ENCODE data around the gene PRKCB. TPM values are rescaled to one million over a fixed set of nuclear protein-coding genes. Genes with fewer than 3 reads are reported as not detected.

PRKCB gene
- total RNA-seq, 4 donors from 2014 or later, result 7.0 to 88.3 (median 15.9) TPM

GRCh38 chr16:24071666-24072360 lies 236.0 kb downstream of the PRKCB start:
- H3K36me3 ChIP-seq, result no peaks in the 10 kb centered on the region
- TF ChIP-seq, protein P1, sequence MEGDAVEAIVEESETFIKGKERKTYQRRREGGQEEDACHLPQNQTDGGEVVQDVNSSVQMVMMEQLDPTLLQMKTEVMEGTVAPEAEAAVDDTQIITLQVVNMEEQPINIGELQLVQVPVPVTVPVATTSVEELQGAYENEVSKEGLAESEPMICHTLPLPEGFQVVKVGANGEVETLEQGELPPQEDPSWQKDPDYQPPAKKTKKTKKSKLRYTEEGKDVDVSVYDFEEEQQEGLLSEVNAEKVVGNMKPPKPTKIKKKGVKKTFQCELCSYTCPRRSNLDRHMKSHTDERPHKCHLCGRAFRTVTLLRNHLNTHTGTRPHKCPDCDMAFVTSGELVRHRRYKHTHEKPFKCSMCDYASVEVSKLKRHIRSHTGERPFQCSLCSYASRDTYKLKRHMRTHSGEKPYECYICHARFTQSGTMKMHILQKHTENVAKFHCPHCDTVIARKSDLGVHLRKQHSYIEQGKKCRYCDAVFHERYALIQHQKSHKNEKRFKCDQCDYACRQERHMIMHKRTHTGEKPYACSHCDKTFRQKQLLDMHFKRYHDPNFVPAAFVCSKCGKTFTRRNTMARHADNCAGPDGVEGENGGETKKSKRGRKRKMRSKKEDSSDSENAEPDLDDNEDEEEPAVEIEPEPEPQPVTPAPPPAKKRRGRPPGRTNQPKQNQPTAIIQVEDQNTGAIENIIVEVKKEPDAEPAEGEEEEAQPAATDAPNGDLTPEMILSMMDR (IDR thresholded peaks at IDR 0.05), result no peak
- TF ChIP-seq POLR2A (IDR thresholded peaks at IDR 0.05), result no peak
- H3K27ac ChIP-seq, result peak overlapping the region in 1 of 4 donors; percentile 73
- H3K4me3 ChIP-seq, result no peak overlapping the region
- no peaks in the 10 kb centered on the region for H3K9me3 ChIP-seq
- DNase-seq, result no peak
- peaks cover 0 to 4% (median 0%) of the 10 kb centered on the region in 4 donors for H3K4me1 ChIP-seq
- H3K27me3 ChIP-seq, result no peaks in the 10 kb centered on the region

DNA sequence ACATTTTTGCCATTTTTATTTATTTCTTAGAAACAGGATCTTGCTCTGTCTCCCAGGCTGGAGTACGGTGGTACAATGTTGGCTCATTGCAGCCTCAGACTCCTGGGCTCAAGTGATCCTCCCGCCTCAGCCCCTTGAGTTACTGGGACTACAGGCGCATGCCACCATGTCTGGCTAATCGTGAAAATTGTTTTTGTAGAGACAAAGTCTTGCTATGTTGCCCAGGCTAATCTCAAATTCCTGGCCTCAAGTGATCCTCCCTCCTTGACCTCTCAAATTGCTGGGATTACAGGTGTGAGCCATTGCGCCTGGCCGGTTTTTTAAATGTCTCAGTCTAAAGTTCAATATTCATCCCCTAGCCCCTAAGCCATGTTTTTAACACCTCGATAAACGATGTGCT lies 237.5 kb downstream of the PRKCB start:
- Histone ChIP-seq H3K9me3 (no peaks in the 10 kb centered on the region), H3K27ac (peak overlapping the region in 1 of 4 donors; percentile 73), H3K4me3 (no peak overlapping the region), H3K36me3 (no peaks in the 10 kb centered on the region), H3K4me1 (peaks cover 0 to 4% (median 0%) of the 10 kb centered on the region in 4 donors), H3K27me3 (no peaks in the 10 kb centered on the region)
- no peak for TF ChIP-seq POLR2A (IDR thresholded peaks at IDR 0.05)
- TF ChIP-seq, protein P1 (IDR thresholded peaks at IDR 0.05), result no peak
- DNase-seq, result no peak

DNA sequence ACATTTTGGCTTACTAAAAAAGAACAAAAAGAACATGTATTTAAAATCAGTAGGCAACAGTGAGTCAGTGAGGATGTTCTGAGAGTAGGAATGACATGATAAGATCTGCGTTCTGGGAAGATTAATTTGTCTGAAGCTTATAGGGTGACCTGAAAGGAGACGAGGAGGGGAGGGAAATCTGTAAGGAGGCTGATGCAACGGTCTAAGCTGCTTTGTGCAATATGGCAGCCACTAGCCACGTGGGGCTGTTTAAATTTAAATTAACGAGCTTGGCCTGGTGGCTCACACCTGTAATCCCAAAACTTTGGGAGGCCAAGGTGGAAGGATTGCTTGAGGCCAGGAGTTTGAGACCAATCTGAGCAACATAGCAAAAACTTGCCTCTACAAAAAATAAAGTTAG lies 238.8 kb downstream of the PRKCB start:
- Histone ChIP-seq H3K27ac (no peak overlapping the region), H3K4me1 (peaks cover 0 to 4% (median 0%) of the 10 kb centered on the region in 4 donors), H3K4me3 (no peak overlapping the region), H3K36me3 (no peaks in the 10 kb centered on the region), H3K27me3 (no peaks in the 10 kb centered on the region), H3K9me3 (no peaks in the 10 kb centered on the region)
- TF ChIP-seq, protein P1 (IDR thresholded peaks at IDR 0.05), result no peak
- TF ChIP-seq POLR2A (IDR thresholded peaks at IDR 0.05), result no peak
- no peak for DNase-seq

DNA sequence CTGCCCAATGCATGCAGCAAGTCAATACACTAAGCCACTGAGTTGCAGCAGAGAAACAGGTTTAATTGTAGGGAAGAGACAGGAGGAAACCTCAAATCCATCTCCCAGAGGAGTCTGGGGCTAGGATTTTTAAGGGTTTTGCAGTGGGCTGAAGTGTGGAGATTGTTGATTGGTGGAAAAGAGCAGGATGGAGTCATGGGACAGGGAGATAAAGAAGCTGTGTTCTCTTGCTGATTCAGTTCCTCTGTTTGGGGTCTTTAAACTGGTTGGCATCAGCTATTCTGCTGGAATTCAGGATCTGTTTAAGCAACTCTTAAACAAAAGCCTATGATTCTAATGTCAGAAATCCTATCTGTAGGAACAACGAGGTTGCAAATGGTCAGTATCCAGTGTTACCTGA lies 239.5 kb downstream of the PRKCB start:
- no peak for DNase-seq
- Histone ChIP-seq H3K27me3 (no peaks in the 10 kb centered on the region), H3K9me3 (no peaks in the 10 kb centered on the region), H3K4me1 (peaks cover 0 to 4% (median 0%) of the 10 kb centered on the region in 4 donors), H3K36me3 (no peaks in the 10 kb centered on the region), H3K4me3 (no peak overlapping the region), H3K27ac (no peak overlapping the region)
- no peak for TF ChIP-seq POLR2A (IDR thresholded peaks at IDR 0.05)
- TF ChIP-seq, protein P1 (IDR thresholded peaks at IDR 0.05), result no peak

GRCh38 chr16:24075931-24076716 lies 240.3 kb downstream of the PRKCB start:
- Histone ChIP-seq H3K27me3 (no peaks in the 10 kb centered on the region), H3K4me1 (peaks cover 0 to 4% (median 0%) of the 10 kb centered on the region in 4 donors), H3K36me3 (no peaks in the 10 kb centered on the region)

More at GRCh38 chr16:24075931-24076716, 240.3 kb downstream of the PRKCB start:
- TF ChIP-seq, protein P1 (IDR thresholded peaks at IDR 0.05), result no peak
- TF ChIP-seq POLR2A (IDR thresholded peaks at IDR 0.05), result no peak
- no peak overlapping the region for H3K27ac ChIP-seq
- no peaks in the 10 kb centered on the region for H3K9me3 ChIP-seq
- H3K4me3 ChIP-seq, result no peak overlapping the region
- DNase-seq, result no peak
